Transverse colon (tissue), 4 donors: ENCODE results near the gene GAB2. TPM values are rescaled to one million over a fixed set of nuclear protein-coding genes. Genes with fewer than 3 reads are reported as not detected.

Experiments used
- DNase-seq: peaks from one replicate; pipeline ENCODE4 v3.0.0-alpha.2; 2019
- H3K27ac ChIP-seq, 4 donors: fragments of 200-600 bp; sonication (generic); 2 replicates each; pipeline ENCODE4 v1.5.1; 2016 to 2018; ENCODE audit warnings: inconsistent platforms in 4 of 4
- H3K27me3 ChIP-seq: fragments of 200-600 bp; sonication (generic); 2 replicates; pipeline ENCODE4 v1.5.1; 2017; ENCODE audit warnings: inconsistent platforms
- H3K36me3 ChIP-seq, 4 donors: fragments of 200-600 bp; sonication (generic); 2 replicates each; pipeline ENCODE4 v1.5.1; 2017 to 2019; ENCODE audit warnings: inconsistent platforms in 4 of 4
- H3K4me1 ChIP-seq, 4 donors: fragments of 200-600 bp; sonication (generic); 2 replicates each; pipeline ENCODE4 v1.5.1; 2017 to 2020; ENCODE audit warnings: inconsistent platforms in 4 of 4
- H3K4me3 ChIP-seq, 4 donors: fragments of 200-600 bp; sonication (generic); 1 replicate in 1 of 4; 2 replicates in 3 of 4; pipeline versions ENCODE4 v1.5.1 to v1.6.1; 2017 to 2019; ENCODE audit warnings: inconsistent platforms in 4 of 4
- H3K9me3 ChIP-seq, 2 donors: fragments of 200-600 bp; sonication (generic); 2 replicates each; pipeline ENCODE4 v1.5.1; 2017 to 2019; ENCODE audit warnings: inconsistent platforms in 2 of 2
- EP300 ChIP-seq: sonication (generic); formaldehyde crosslinking; IDR thresholded peaks from one replicate; pipeline ENCODE4 v1.6.1; 2017; ENCODE audit warnings: antibody characterized with exemption, low read depth
- POLR2A ChIP-seq: fragments of 450-650 bp; IDR thresholded peaks from one replicate; pipeline ENCODE4 v1.6.1; 2016; ENCODE audit warnings: antibody characterized with exemption, mild to moderate bottlenecking, moderate library complexity
- POLR2AphosphoS5 ChIP-seq, 3 donors: sonication (generic); formaldehyde crosslinking; IDR thresholded peaks; one replicate each; pipeline ENCODE4 v1.6.1; 2016; ENCODE audit warnings: antibody characterized with exemption in 3 of 3
- WGBS, 2 donors: methylation state at CpG; one replicate each; pipeline ENCODE4 v1.1.5; 2018; ENCODE audit warnings: low coverage in 1 of 2; 5-methylcytosine and 5-hydroxymethylcytosine counted together
- in situ Hi-C, 4 donors: fragments of 200-750 bp; cut with MboI; loops; one replicate each; pipeline versions ENCODE4 v1.15.0 to v1.15.1; 2017; ENCODE audit warnings: low sequenced_read_pairs in 3 of 4, low pct_ligation_motif_present in 1 of 4, low pct_unique_long_range_greater_than_20kb in 1 of 4
- intact Hi-C: fragments of 100-400 bp; cut with DNase I; formaldehyde crosslinking; loops from one replicate; pipeline ENCODE4 v1.15.1; 2023; ENCODE audit warnings: low total_unique reads
- total RNA-seq, 4 donors: library from RNA; depleted of rRNA; stranded (reverse); fragments of >200 nt; gene quantifications; one replicate each; pipeline ENCODE4 v1.1.0, GENCODE V29; 2016
- TF ChIP-seq, protein P1 (sequence below), 5 experiments: fragments of 200-600 bp in 3 of 5; fragments of 450-650 bp in 2 of 5; sonication (generic) in 3 of 5; IDR thresholded peaks; 1 replicate in 2 of 5; 2 replicates in 3 of 5; pipeline ENCODE4 v1.5.1; 2016 to 2017; ENCODE audit warnings: antibody characterized with exemption in 5 of 5, inconsistent platforms in 3 of 5, mild to moderate bottlenecking in 2 of 5, moderate library complexity in 1 of 5

The GAB2 gene
- total RNA-seq, 4 donors from 2014 or later: 5.8 to 35.7 (median 22.9) TPM

DNA sequence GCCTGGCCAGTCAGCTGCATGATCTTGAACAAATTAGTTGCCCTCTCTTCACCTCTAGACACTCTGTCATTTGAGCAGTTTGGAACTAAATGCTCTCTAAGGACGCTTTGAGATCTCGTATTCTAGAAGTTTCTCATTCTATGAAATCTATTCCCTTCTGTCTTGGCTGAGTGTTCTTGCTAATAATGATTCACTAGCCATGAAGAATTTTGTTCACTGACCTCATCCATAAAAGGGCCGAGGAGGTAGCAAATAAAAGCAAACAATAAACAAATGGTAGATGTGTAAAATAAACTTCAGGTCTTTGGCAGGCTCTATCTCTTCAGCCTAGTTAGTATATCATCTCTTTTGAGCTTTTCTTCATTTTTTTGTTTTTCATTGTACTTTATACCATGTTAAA lies 152.3 kb downstream of the GAB2 start:
- in situ Hi-C loops: no loop called here
- H3K4me3 ChIP-seq: no peak overlapping the region
- no peaks in the 10 kb centered on the region for H3K27me3 ChIP-seq
- peaks cover 0 to 13% (median 4%) of the 10 kb centered on the region in 4 donors for H3K4me1 ChIP-seq
- intact Hi-C loops: no loop called here
- WGBS, 2 donors: 14 to 75% methylated on average over 2 to 3 of the region's 3 CpGs
- DNase-seq: no peak
- TF ChIP-seq, protein P1, sequence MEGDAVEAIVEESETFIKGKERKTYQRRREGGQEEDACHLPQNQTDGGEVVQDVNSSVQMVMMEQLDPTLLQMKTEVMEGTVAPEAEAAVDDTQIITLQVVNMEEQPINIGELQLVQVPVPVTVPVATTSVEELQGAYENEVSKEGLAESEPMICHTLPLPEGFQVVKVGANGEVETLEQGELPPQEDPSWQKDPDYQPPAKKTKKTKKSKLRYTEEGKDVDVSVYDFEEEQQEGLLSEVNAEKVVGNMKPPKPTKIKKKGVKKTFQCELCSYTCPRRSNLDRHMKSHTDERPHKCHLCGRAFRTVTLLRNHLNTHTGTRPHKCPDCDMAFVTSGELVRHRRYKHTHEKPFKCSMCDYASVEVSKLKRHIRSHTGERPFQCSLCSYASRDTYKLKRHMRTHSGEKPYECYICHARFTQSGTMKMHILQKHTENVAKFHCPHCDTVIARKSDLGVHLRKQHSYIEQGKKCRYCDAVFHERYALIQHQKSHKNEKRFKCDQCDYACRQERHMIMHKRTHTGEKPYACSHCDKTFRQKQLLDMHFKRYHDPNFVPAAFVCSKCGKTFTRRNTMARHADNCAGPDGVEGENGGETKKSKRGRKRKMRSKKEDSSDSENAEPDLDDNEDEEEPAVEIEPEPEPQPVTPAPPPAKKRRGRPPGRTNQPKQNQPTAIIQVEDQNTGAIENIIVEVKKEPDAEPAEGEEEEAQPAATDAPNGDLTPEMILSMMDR (IDR thresholded peaks at IDR 0.05): no peak
- TF ChIP-seq POLR2A (no peak), POLR2AphosphoS5 (IDR thresholded peaks at IDR 0.05) (no peak), EP300 (no peak)
- no peak overlapping the region for H3K27ac ChIP-seq
- no peaks in the 10 kb centered on the region for H3K36me3 ChIP-seq
- no peaks in the 10 kb centered on the region for H3K9me3 ChIP-seq

DNA sequence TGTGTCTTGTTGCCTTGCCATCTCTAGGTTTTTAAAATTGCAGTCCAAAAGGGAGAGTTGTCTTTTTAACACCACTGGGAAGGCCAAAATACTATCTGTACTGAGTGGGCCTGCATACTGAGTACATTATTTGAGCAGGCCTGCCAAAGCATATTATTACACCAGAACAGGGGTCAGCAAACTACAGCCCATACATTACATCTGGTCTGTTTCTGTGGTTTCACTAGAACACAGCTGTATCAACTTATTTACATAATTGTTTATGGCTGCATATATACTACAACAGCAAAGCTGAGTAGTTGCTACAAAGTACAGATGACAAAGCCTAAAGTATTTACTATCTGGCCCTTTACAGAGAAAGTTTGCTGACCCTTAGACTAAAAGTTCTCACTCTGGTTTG lies 154.9 kb downstream of the GAB2 start:
- Histone ChIP-seq H3K27ac (no peak overlapping the region), H3K4me3 (no peak overlapping the region), H3K9me3 (no peaks in the 10 kb centered on the region), H3K36me3 (no peaks in the 10 kb centered on the region), H3K27me3 (no peaks in the 10 kb centered on the region), H3K4me1 (peaks cover 0 to 15% (median 0%) of the 10 kb centered on the region in 4 donors)
- TF ChIP-seq POLR2A (no peak), POLR2AphosphoS5 (IDR thresholded peaks at IDR 0.05) (no peak), EP300 (no peak)
- TF ChIP-seq, protein P1 (IDR thresholded peaks at IDR 0.05): no peak
- DNase-seq: no peak
- intact Hi-C loops (no loop called here), in situ Hi-C loops (no loop called here)

DNA sequence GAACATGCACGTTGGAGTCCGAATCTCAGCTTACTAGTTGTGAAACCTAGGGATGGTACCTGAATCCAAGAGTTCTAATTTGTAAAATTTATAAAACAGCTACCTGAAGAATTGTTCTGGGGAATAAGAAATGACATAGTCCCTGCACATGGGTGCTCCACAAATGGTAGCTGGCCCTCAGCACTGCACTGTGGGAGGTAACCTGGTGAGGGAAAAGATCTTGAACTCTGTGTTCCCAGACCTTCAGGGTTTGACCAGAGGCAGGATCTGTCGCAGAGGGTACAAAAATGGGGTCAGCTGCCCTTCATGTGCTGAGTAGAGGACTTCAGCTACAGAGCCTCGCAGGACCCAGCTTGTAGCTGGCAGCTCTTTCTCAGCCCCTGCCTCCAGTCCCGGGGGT lies 155.4 kb downstream of the GAB2 start:
- intact Hi-C loops: no loop called here
- Histone ChIP-seq H3K4me1 (peaks cover 0 to 19% (median 3%) of the 10 kb centered on the region in 4 donors), H3K36me3 (no peaks in the 10 kb centered on the region), H3K27me3 (no peaks in the 10 kb centered on the region), H3K27ac (no peak overlapping the region), H3K9me3 (no peaks in the 10 kb centered on the region), H3K4me3 (no peak overlapping the region)
- in situ Hi-C loops: no loop called here
- no peak for TF ChIP-seq POLR2A
- TF ChIP-seq POLR2AphosphoS5 (IDR thresholded peaks at IDR 0.05): no peak
- TF ChIP-seq EP300: no peak
- TF ChIP-seq, protein P1 (IDR thresholded peaks at IDR 0.05): no peak
- DNase-seq: no peak
- WGBS, 2 donors: 84 to 100% methylated on average over 2 to 5 of the region's 5 CpGs

DNA sequence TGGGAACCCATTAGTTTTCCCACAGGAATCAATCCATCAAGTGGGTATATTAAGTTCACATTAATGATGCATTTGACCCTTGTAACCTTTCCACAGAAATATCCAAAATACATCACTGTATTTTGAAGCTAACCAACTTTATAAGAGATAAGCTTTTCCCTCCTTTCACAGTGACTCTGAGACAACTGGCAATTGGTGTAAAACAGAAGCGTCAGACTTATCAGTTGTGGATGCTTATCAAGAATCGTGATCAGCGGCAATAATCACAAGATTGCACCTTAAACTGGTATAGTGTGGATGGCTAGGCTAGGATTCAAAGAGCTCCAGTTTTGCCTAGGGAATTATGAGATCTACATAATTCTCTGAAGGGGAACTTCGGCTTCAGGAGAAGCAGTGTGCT lies 155.8 kb downstream of the GAB2 start:
- DNase-seq: no peak
- TF ChIP-seq EP300: no peak
- TF ChIP-seq, protein P1 (IDR thresholded peaks at IDR 0.05): no peak
- no peak for TF ChIP-seq POLR2AphosphoS5 (IDR thresholded peaks at IDR 0.05)
- TF ChIP-seq POLR2A: no peak
- 68 to 81% methylated on average over 2 to 4 of the region's 4 CpGs for WGBS, 2 donors
- no peaks in the 10 kb centered on the region for H3K9me3 ChIP-seq
- no peak overlapping the region for H3K27ac ChIP-seq
- peaks cover 0 to 23% (median 6%) of the 10 kb centered on the region in 4 donors for H3K4me1 ChIP-seq
- in situ Hi-C loops: no loop called here
- no peaks in the 10 kb centered on the region for H3K36me3 ChIP-seq
- no peak overlapping the region for H3K4me3 ChIP-seq
- intact Hi-C loops: no loop called here
- H3K27me3 ChIP-seq: no peaks in the 10 kb centered on the region
